Stimulated activated naive CD8-positive, alpha-beta T cell treated with anti-CD3 and anti-CD28 coated beads, Interleukin-15, amount 100 ng/mL, for 72 hours (primary cell): Measurements from ENCODE around the gene STAT3.
"Not testable (repeated sequence)": the region's sequence is repeated elsewhere in the genome, so short reads cannot be mapped to it uniquely, and the experiment has no call there.

ENCODE experiments used
- ATAC-seq: fragments of 150-1000 bp; cut with Tn5 transposase; 2 replicates; pipeline ENCODE4 v1.10.0; 2021; ENCODE audit warnings: mild to moderate bottlenecking, moderate library complexity
- DNase-seq, 2 donors: peaks; one replicate each; pipeline ENCODE4 v3.0.0; 2021 to 2022
- H3K27ac Mint-ChIP-seq, 2 donors: one replicate each; pipeline ENCODE4 v1.8.0; 2022; ENCODE audit warnings: mild to moderate bottlenecking in 2 of 2, mixed read lengths in 2 of 2, moderate library complexity in 2 of 2
- H3K27me3 Mint-ChIP-seq: one replicate; pipeline ENCODE4 v1.8.0; 2022; ENCODE audit warnings: mixed read lengths
- H3K4me1 Mint-ChIP-seq: one replicate; pipeline ENCODE4 v1.8.0; 2022; ENCODE audit warnings: mild to moderate bottlenecking, mixed read lengths
- H3K4me3 Mint-ChIP-seq, 2 donors: one replicate each; pipeline ENCODE4 v1.8.0; 2022; ENCODE audit warnings: mild to moderate bottlenecking in 2 of 2, mixed read lengths in 2 of 2, moderate library complexity in 1 of 2
- H3K9me3 Mint-ChIP-seq, 2 donors: one replicate each; pipeline ENCODE4 v1.8.0; 2022; ENCODE audit warnings: mixed read lengths in 2 of 2

The STAT3 gene

GRCh38 chr17:42323268-42323773 is 64.9 kb downstream of the STAT3 start:
- no peaks in the 10 kb centered on the region for H3K27me3 Mint-ChIP-seq
- H3K27ac Mint-ChIP-seq: peak overlapping the region in 1 of 2 donors; percentile 82
- DNase-seq (no peak), ATAC-seq (no peak)
- H3K9me3 Mint-ChIP-seq: no peaks in the 10 kb centered on the region
- H3K4me3 Mint-ChIP-seq: no peak overlapping the region
- peaks cover 54% of the 10 kb centered on the region for H3K4me1 Mint-ChIP-seq

- peak; percentile 90 to 91 for DNase-seq
- Mint-ChIP-seq H3K4me1 (peaks cover 61% of the 10 kb centered on the region), H3K4me3 (no peak overlapping the region), H3K27ac (peak overlapping the region in 1 of 2 donors; percentile 82), H3K9me3 (no peaks in the 10 kb centered on the region), H3K27me3 (no peaks in the 10 kb centered on the region)
- ATAC-seq: peak; percentile 92
These were observed 65.6 kb downstream of the STAT3 start for GRCh38 chr17:42322382-42323267.

GRCh38 chr17:42321555-42321954 is 66.7 kb downstream of the STAT3 start:
- ATAC-seq: no peak
- no peaks in the 10 kb centered on the region for H3K27me3 Mint-ChIP-seq
- no peak overlapping the region for H3K4me3 Mint-ChIP-seq
- peak overlapping the region; percentile 55 to 61 for H3K27ac Mint-ChIP-seq
- no peaks in the 10 kb centered on the region for H3K9me3 Mint-ChIP-seq
- H3K4me1 Mint-ChIP-seq: peaks cover 71% of the 10 kb centered on the region
- no peak for DNase-seq

- H3K9me3 Mint-ChIP-seq, H3K27me3 Mint-ChIP-seq, DNase-seq, H3K4me3 Mint-ChIP-seq, ATAC-seq: not testable (repeated sequence)
- Mint-ChIP-seq H3K27ac (peak overlapping the region in 1 of 2 donors; percentile 67), H3K4me1 (peaks cover 94% of the 10 kb centered on the region)
These were observed 70.3 kb downstream of the STAT3 start for GRCh38 chr17:42317967-42318366.

- DNase-seq: no peak
- peak overlapping the region in 1 of 2 donors; percentile 7 for H3K27ac Mint-ChIP-seq
These were observed 70.9 kb downstream of the STAT3 start for GRCh38 chr17:42317266-42317845.

GRCh38 chr17:42316755-42317154 is 71.5 kb downstream of the STAT3 start:
- H3K27ac Mint-ChIP-seq: peak overlapping the region in 1 of 2 donors; percentile 16
- peaks cover 94% of the 10 kb centered on the region for H3K4me1 Mint-ChIP-seq
- DNase-seq: no peak
- ATAC-seq: no peak
- no peaks in the 10 kb centered on the region for H3K9me3 Mint-ChIP-seq
- no peaks in the 10 kb centered on the region for H3K27me3 Mint-ChIP-seq
- H3K4me3 Mint-ChIP-seq: no peak overlapping the region

More at GRCh38 chr17:42317266-42317845, 70.9 kb downstream of the STAT3 start:
- no peaks in the 10 kb centered on the region for H3K9me3 Mint-ChIP-seq
- no peak for ATAC-seq
- peaks cover 94% of the 10 kb centered on the region for H3K4me1 Mint-ChIP-seq
- H3K27me3 Mint-ChIP-seq: no peaks in the 10 kb centered on the region
- H3K4me3 Mint-ChIP-seq: no peak overlapping the region

- H3K4me1 Mint-ChIP-seq: peaks cover 94% of the 10 kb centered on the region
- H3K27ac Mint-ChIP-seq: peak overlapping the region in 1 of 2 donors; percentile 97
- H3K27me3 Mint-ChIP-seq: no peaks in the 10 kb centered on the region
- peak overlapping the region in 1 of 2 donors; percentile 51 for H3K4me3 Mint-ChIP-seq
- no peak for ATAC-seq
- no peak for DNase-seq
- H3K9me3 Mint-ChIP-seq: no peaks in the 10 kb centered on the region
These were observed 72.7 kb downstream of the STAT3 start for GRCh38 chr17:42315402-42316156.

- DNase-seq: no peak
- Mint-ChIP-seq H3K4me1 (peaks cover 96% of the 10 kb centered on the region), H3K27ac (peak overlapping the region in 1 of 2 donors; percentile 87), H3K4me3 (peak overlapping the region in 1 of 2 donors; percentile 84), H3K9me3 (no peaks in the 10 kb centered on the region), H3K27me3 (no peaks in the 10 kb centered on the region)
- ATAC-seq: no peak
These were observed 74.3 kb downstream of the STAT3 start for GRCh38 chr17:42313773-42314566.

- Mint-ChIP-seq H3K4me1 (peaks cover 96% of the 10 kb centered on the region), H3K27me3 (no peaks in the 10 kb centered on the region), H3K9me3 (no peaks in the 10 kb centered on the region), H3K27ac (peak overlapping the region in 1 of 2 donors; percentile 87), H3K4me3 (peak overlapping the region; percentile 25 to 84)
- DNase-seq: no peak
- ATAC-seq: no peak
These were observed 74.9 kb downstream of the STAT3 start for GRCh38 chr17:42313389-42313772.

GRCh38 chr17:42312285-42313130 is 75.7 kb downstream of the STAT3 start:
- H3K27ac Mint-ChIP-seq: peak overlapping the region; percentile 70 to 95
- H3K9me3 Mint-ChIP-seq: no peaks in the 10 kb centered on the region
- H3K27me3 Mint-ChIP-seq: no peaks in the 10 kb centered on the region
- peak; percentile 83 to 89 for DNase-seq
- peak; percentile 86 for ATAC-seq
- H3K4me1 Mint-ChIP-seq: peaks cover 95% of the 10 kb centered on the region
- H3K4me3 Mint-ChIP-seq: peak overlapping the region; percentile 70 to 84

- no peak for DNase-seq
- H3K9me3 Mint-ChIP-seq: no peaks in the 10 kb centered on the region
- no peaks in the 10 kb centered on the region for H3K27me3 Mint-ChIP-seq
- peaks cover 93% of the 10 kb centered on the region for H3K4me1 Mint-ChIP-seq
- H3K27ac Mint-ChIP-seq: peak overlapping the region; percentile 70 to 95
- no peak for ATAC-seq
- peak overlapping the region; percentile 70 to 84 for H3K4me3 Mint-ChIP-seq
These were observed 76.3 kb downstream of the STAT3 start for GRCh38 chr17:42312035-42312284.

GRCh38 chr17:42311240-42312034 is 76.8 kb downstream of the STAT3 start:
- H3K27me3 Mint-ChIP-seq: no peaks in the 10 kb centered on the region
- no peak for DNase-seq
- no peak for ATAC-seq
- peak overlapping the region; percentile 80 to 95 for H3K27ac Mint-ChIP-seq
- H3K4me1 Mint-ChIP-seq: peaks cover 90% of the 10 kb centered on the region
- H3K4me3 Mint-ChIP-seq: peak overlapping the region; percentile 70 to 84
- no peaks in the 10 kb centered on the region for H3K9me3 Mint-ChIP-seq

- H3K27ac Mint-ChIP-seq: peak overlapping the region in 1 of 2 donors; percentile 95
- H3K4me1 Mint-ChIP-seq: peaks cover 87% of the 10 kb centered on the region
- DNase-seq: no peak
- ATAC-seq: peak; percentile 16
- peak overlapping the region; percentile 44 to 84 for H3K4me3 Mint-ChIP-seq
- no peaks in the 10 kb centered on the region for H3K9me3 Mint-ChIP-seq
- no peaks in the 10 kb centered on the region for H3K27me3 Mint-ChIP-seq
These were observed 77.4 kb downstream of the STAT3 start for GRCh38 chr17:42310787-42311215.
